Thymus (tissue), 11 donors: ENCODE data around the gene FCER2. TPM values are rescaled to one million over a fixed set of nuclear protein-coding genes. Genes with fewer than 3 reads are reported as not detected.

ENCODE experiments used
- DNase-seq, 9 donors: peaks; one replicate each; pipeline ENCODE4 v3.0.0-alpha.2; 2013; ENCODE audit warnings: low spot score in 9 of 9, low read depth in 6 of 9, missing footprints in 1 of 9
- H3K27ac ChIP-seq, 2 donors: one replicate each; pipeline ENCODE4 v1.5.1; 2013; ENCODE audit warnings: control low read depth in 1 of 2, low read depth in 1 of 2, low read length in 1 of 2, mild to moderate bottlenecking in 1 of 2, moderate library complexity in 1 of 2
- H3K27me3 ChIP-seq, 2 donors: one replicate each; pipeline ENCODE4 v1.5.1; 2013; ENCODE audit warnings: low read length in 1 of 2; ENCODE audit not compliant: control insufficient read depth in 2 of 2, insufficient read depth in 1 of 2
- H3K36me3 ChIP-seq, 2 donors: one replicate each; pipeline ENCODE4 v1.5.1; 2013; ENCODE audit warnings: low read length in 1 of 2, mild to moderate bottlenecking in 1 of 2, moderate library complexity in 1 of 2; ENCODE audit not compliant: control insufficient read depth in 2 of 2, insufficient read depth in 2 of 2
- H3K4me1 ChIP-seq, 2 donors: one replicate each; pipeline ENCODE4 v1.5.1; 2013; ENCODE audit warnings: low read length in 2 of 2; ENCODE audit not compliant: control insufficient read depth in 2 of 2, insufficient read depth in 2 of 2
- H3K4me3 ChIP-seq, 2 donors: one replicate each; pipeline ENCODE4 v1.5.1; 2013; ENCODE audit warnings: low read length in 2 of 2, control low read depth in 1 of 2, mild to moderate bottlenecking in 1 of 2
- H3K9me3 ChIP-seq, 2 donors: one replicate each; pipeline ENCODE4 v1.5.1; 2013; ENCODE audit warnings: low read length in 1 of 2, mild to moderate bottlenecking in 1 of 2; ENCODE audit not compliant: control insufficient read depth in 2 of 2, insufficient read depth in 1 of 2
- WGBS: extraction: QIAGEN DNeasy Blood & Tissue Kit; methylation state at CpG from one replicate; pipeline ENCODE4 v1.1.7; 2013; 5-methylcytosine and 5-hydroxymethylcytosine counted together
- polyA plus RNA-seq: library from polyadenylated mRNA; stranded (reverse); fragments of 200-250 nt; gene quantifications from one replicate; pipeline ENCODE4 v1.2.3, GENCODE V29; 2013
- total RNA-seq: library from RNA; stranded (reverse); fragments of 120-200 nt; gene quantifications from one replicate; pipeline ENCODE4 v1.2.4, GENCODE V29; 2013
- donor health status: healthy.

Gene FCER2
- total and polyA plus RNA-seq, 2 donors, result 3.1 to 14.4 TPM

- Histone ChIP-seq H3K36me3 (peaks cover 12 to 21% of the 10 kb centered on the region in 2 donors), H3K9me3 (peaks cover 0 to 8% of the 10 kb centered on the region in 2 donors), H3K27ac (no peak overlapping the region), H3K4me1 (peaks cover 8 to 12% of the 10 kb centered on the region in 2 donors), H3K4me3 (no peak overlapping the region), H3K27me3 (peaks cover 0 to 20% of the 10 kb centered on the region in 2 donors)
- 88% methylated on average over 19 of the region's 19 CpGs for WGBS
- no peak for DNase-seq
These were observed 16.1 kb downstream of the FCER2 start for GRCh38 chr19:7685546-7686445.

DNA sequence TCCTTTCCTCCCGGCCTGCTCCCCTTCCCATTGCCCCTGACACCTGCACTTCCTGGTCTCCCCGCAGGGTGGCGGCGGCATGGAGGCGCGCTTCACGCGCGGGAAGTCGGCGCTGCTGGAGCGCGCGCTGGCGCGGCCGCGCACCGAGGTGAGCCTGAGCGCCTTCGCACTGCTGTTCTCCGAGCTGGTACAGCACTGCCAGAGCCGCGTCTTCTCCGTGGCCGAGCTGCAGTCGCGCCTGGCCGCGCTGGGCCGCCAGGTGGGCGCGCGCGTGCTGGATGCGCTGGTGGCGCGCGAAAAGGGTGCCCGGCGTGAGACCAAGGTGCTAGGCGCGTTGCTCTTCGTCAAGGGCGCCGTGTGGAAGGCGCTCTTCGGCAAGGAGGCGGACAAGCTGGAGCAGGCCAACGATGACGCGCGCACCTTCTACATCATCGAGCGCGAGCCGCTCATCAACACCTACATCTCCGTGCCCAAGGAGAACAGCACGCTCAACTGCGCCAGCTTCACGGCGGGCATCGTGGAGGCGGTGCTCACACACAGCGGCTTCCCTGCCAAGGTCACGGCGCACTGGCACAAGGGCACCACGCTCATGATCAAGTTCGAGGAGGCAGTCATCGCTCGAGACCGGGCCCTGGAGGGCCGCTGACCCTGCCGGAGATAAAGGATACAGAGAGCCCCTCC lies 19.6 kb downstream of the FCER2 start:
- Histone ChIP-seq H3K36me3 (peaks cover 12 to 21% of the 10 kb centered on the region in 2 donors), H3K4me3 (peak overlapping the region in 1 of 2 donors; percentile 98), H3K9me3 (peaks cover 0 to 4% of the 10 kb centered on the region in 2 donors), H3K27me3 (peaks cover 0 to 6% of the 10 kb centered on the region in 2 donors), H3K4me1 (peaks cover 29 to 44% of the 10 kb centered on the region in 2 donors), H3K27ac (peak overlapping the region in 1 of 2 donors; percentile 78)
- no peak for DNase-seq
- 95% methylated on average over 74 of the region's 74 CpGs for WGBS

DNA sequence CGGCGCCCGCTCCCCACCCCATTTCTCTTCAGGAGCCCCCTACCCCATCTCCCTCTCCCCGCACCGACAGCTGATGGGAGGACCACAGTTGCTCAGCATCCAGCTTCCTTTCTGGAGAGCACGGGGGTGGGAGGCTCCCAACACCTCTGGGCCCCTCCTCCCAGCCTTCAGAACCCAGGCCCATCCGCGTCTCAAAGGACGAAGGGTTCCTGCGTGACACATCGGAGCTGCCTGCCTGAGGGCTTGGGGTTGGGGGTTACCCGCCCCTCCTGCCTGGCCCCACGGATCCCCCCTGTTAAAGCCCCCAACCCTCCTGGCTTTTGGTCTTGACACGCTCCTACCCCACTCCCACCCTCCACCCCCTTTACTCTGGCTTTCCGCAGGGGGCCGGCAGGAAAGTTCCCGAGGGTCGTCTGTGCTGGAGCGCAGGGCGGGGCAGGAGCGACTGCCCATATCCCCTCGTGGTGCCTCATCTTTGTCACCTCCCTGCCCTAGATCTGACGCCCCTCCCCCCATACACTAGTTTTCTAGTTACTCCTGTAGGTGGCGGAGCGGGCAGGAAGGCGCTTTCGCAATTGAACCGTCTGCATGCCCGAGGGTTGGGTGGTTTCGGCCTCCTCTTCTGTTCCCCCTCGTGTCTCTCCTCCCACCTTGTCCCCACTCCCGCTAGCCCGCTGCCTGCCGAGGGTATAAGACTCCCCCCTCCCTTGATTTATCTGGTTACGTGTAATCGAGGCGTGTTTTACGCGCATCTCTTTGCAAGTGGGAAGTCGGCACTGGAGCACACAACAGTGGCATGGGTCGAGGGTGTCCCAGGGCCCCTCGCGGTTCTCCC lies 20.4 kb downstream of the FCER2 start:
- Histone ChIP-seq H3K4me3 (peak overlapping the region; percentile 98), H3K4me1 (peaks cover 36 to 52% of the 10 kb centered on the region in 2 donors), H3K9me3 (peaks cover 0 to 4% of the 10 kb centered on the region in 2 donors), H3K27ac (peak overlapping the region; percentile 78 to 90), H3K27me3 (peaks cover 0 to 14% of the 10 kb centered on the region in 2 donors), H3K36me3 (peaks cover 12 to 21% of the 10 kb centered on the region in 2 donors)
- WGBS, result 9% methylated on average over 43 of the region's 43 CpGs
- peak in 8 of 9 donors; percentile 71 to 93 (median 83) for DNase-seq

GRCh38 chr19:7680606-7681339 lies 21.2 kb downstream of the FCER2 start, which contains the start of gene TRAPPC5:
TSS of gene TRAPPC5 (plus strand) at chr19:7680833. CDS start at chr19:7682254, 1,421 bp downstream.
- Histone ChIP-seq H3K27me3 (peaks cover 0 to 17% of the 10 kb centered on the region in 2 donors), H3K36me3 (peaks cover 12 to 21% of the 10 kb centered on the region in 2 donors), H3K4me1 (peaks cover 42 to 60% of the 10 kb centered on the region in 2 donors), H3K27ac (peak within 1 kb of the TSS; percentile 90 to 92), H3K4me3 (peak within 1 kb of the TSS; percentile 98), H3K9me3 (peaks cover 0 to 4% of the 10 kb centered on the region in 2 donors)
- WGBS, result under 1% methylated on average over 79 of the region's 79 CpGs
- peak in 8 of 9 donors; percentile 82 to 95 (median 86) for DNase-seq

DNA sequence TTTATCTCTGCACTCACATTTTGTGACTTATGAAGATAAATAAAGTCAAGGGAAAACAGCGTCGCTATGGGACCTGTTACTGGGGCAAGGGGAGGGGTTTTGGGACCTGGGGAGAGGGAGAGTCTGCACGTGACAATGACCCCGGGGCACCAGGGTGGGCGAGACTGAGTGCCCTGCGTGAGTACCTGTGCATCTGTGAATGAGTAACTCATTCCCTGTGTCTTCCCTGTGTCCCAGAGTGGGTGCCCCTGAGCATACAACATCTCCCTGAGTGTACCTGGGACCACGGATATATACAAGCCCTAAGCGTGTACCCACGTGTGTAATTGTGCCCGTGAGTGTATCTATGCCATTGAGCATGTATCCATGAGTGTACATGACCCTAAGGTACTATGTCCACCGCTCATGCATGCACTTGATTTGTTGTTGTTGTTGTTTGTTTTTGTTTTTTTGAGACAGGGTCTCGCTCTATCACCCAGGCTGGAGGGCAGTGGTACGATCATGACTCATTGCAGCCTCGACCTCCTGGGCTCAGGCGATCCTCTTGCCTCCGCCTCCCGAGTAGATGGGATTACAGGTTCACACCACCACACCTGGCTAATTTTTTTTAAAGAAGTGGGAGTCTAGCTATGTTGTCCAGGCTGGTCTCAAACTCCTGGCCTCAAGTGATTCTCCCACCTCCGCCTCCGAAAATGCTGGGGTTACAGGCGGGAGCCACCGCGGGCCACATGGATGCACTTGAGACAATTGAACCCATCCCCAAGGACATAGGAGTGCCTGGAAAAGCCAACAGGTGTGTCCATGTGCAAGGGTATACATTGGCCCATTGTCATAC lies 21.9 kb downstream of the FCER2 start:
- H3K36me3 ChIP-seq, result peaks cover 12 to 17% of the 10 kb centered on the region in 2 donors
- peaks cover 44 to 64% of the 10 kb centered on the region in 2 donors for H3K4me1 ChIP-seq
- peak overlapping the region; percentile 72 to 92 for H3K27ac ChIP-seq
- H3K9me3 ChIP-seq, result peaks cover 0 to 4% of the 10 kb centered on the region in 2 donors
- H3K4me3 ChIP-seq, result peak overlapping the region; percentile 19 to 98
- peaks cover 0 to 19% of the 10 kb centered on the region in 2 donors for H3K27me3 ChIP-seq
- peak in 1 of 9 donors; percentile 23 for DNase-seq
- 69% methylated on average over 22 of the region's 22 CpGs for WGBS

- peak in 7 of 9 donors; percentile 60 to 90 (median 79) for DNase-seq
- Histone ChIP-seq H3K27ac (peak overlapping the region; percentile 72 to 92), H3K4me3 (no peak overlapping the region)
These were observed 22.8 kb downstream of the FCER2 start for GRCh38 chr19:7678971-7679751.

GRCh38 chr19:7677669-7678311 lies 24.1 kb downstream of the FCER2 start:
- Histone ChIP-seq H3K4me1 (peaks cover 48 to 74% of the 10 kb centered on the region in 2 donors), H3K27ac (no peak overlapping the region), H3K36me3 (peaks cover 4 to 7% of the 10 kb centered on the region in 2 donors), H3K9me3 (peaks cover 0 to 13% of the 10 kb centered on the region in 2 donors), H3K4me3 (no peak overlapping the region), H3K27me3 (peaks cover 0 to 23% of the 10 kb centered on the region in 2 donors)
- WGBS, result 53% methylated on average over 12 of the region's 12 CpGs
- no peak for DNase-seq

More at GRCh38 chr19:7678971-7679751, 22.8 kb downstream of the FCER2 start:
- H3K9me3 ChIP-seq, result peaks cover 0 to 7% of the 10 kb centered on the region in 2 donors
- WGBS, result 41% methylated on average over 30 of the region's 30 CpGs
- peaks cover 12 to 17% of the 10 kb centered on the region in 2 donors for H3K36me3 ChIP-seq
- peaks cover 44 to 67% of the 10 kb centered on the region in 2 donors for H3K4me1 ChIP-seq
- peaks cover 0 to 22% of the 10 kb centered on the region in 2 donors for H3K27me3 ChIP-seq
